Neural crest cell (in vitro differentiated cells): ENCODE measurements around the gene CHCHD4. TPM values are rescaled to one million over a fixed set of nuclear protein-coding genes. Genes with fewer than 3 reads are reported as not detected.
A peak's percentile ranks its signal among the peaks of the same experiment; 100 is the strongest.
"Not testable (repeated sequence)": the region's sequence is repeated elsewhere in the genome, so short reads cannot be mapped to it uniquely, and the experiment has no call there.

ENCODE experiments used
- DNase-seq: peaks from one replicate; pipeline ENCODE4 v3.0.0; 2021; ENCODE audit warnings: low read depth, mixed read lengths, low spot score
- H3K27ac Mint-ChIP-seq: one replicate; pipeline ENCODE4 v1.8.0; 2021; ENCODE audit warnings: mild to moderate bottlenecking, mixed read lengths; ENCODE audit not compliant: unreplicated experiment
- H3K27me3 Mint-ChIP-seq: 2 replicates; pipeline ENCODE4 v1.8.0; 2021; ENCODE audit warnings: low read depth, mild to moderate bottlenecking, mixed read lengths
- H3K36me3 Mint-ChIP-seq: 2 replicates; pipeline ENCODE4 v1.8.0; 2021; ENCODE audit warnings: low read depth, mild to moderate bottlenecking, mixed read lengths
- H3K4me1 Mint-ChIP-seq: 2 replicates; pipeline ENCODE4 v1.8.0; 2021; ENCODE audit warnings: mixed read lengths
- H3K4me3 Mint-ChIP-seq: one replicate; pipeline ENCODE4 v1.8.0; 2021; ENCODE audit warnings: mild to moderate bottlenecking, mixed read lengths
- H3K9me3 Mint-ChIP-seq: 2 replicates; pipeline ENCODE4 v1.8.0; 2021; ENCODE audit warnings: mixed read lengths
- CTCF ChIP-seq: fragments of 200-600 bp; sonication (generic); conservative IDR thresholded peaks from 2 replicates; pipeline ENCODE4 v1.5.0; 2021; ENCODE audit warnings: antibody characterized with exemption, mild to moderate bottlenecking
- total RNA-seq: library from RNA; stranded (reverse); gene quantifications from 2 replicates; pipeline ENCODE4 v1.2.1, GENCODE V29; 2021

The CHCHD4 gene
- total RNA-seq, 1 donor from 2014 or later, result 16.9 TPM

GRCh38 chr3:14119651-14120050 lies 5.0 kb downstream of the CHCHD4 start:
- Mint-ChIP-seq H3K9me3 (no peaks in the 10 kb centered on the region), H3K36me3 (peaks cover 3% of the 10 kb centered on the region), H3K4me3 (peak overlapping the region; percentile 10), H3K27me3 (no peaks in the 10 kb centered on the region), H3K27ac (no peak overlapping the region), H3K4me1 (peaks cover 21% of the 10 kb centered on the region)
- no peak for DNase-seq
- no peak for TF ChIP-seq CTCF

- Mint-ChIP-seq H3K4me1 (peaks cover 17% of the 10 kb centered on the region), H3K36me3 (peaks cover 3% of the 10 kb centered on the region), H3K27me3 (no peaks in the 10 kb centered on the region), H3K27ac (no peak overlapping the region), H3K9me3 (no peaks in the 10 kb centered on the region), H3K4me3 (no peak overlapping the region)
- DNase-seq, result no peak
- no peak for TF ChIP-seq CTCF
These were observed 6.0 kb downstream of the CHCHD4 start for GRCh38 chr3:14118400-14119381.

DNA sequence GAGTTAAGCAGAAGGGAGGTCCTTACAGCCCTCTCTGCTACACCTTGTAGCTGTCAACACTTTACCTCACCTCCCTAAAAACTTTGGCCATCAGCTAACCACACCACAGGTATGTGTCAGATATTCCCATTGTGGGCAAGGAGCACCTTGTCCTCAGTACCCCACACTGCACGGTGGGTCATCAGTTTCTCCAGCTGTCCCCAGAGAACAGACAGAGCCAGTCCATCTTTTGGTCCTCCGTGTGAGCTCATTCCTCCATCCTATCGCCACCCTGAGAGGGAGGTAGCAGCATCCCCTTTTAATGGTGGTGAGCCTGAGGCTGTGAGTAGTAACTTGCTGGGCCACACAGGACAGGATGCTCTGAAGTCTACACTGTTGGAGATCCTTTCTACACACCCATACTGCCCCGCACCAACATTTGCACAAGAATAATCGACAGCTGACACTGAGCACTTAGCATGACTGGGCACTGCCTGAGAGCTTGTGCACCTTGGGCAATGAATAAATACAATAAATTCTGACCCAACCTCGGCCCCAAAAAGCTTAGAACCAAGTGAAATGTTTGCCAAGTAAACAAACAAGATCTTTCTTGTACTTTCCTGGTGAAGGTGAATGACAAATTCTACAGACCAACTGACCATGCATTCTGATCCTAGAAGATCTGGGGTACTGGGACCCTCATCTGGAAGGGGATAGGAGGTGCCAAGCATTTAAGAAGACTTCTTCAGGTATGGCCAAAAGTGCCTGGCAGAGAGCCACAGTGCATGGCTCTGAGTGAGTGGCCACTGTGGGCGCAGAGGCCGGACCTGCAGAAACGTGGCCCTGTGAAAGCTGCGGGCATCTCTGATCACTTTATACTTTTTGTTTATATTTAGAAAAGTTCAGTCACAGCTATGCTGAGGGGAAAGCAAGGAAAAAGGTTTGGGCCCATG lies 6.9 kb downstream of the CHCHD4 start:
- no peaks in the 10 kb centered on the region for H3K27me3 Mint-ChIP-seq
- H3K4me1 Mint-ChIP-seq, result peaks cover 7% of the 10 kb centered on the region
- no peak overlapping the region for H3K27ac Mint-ChIP-seq
- no peak for TF ChIP-seq CTCF
- DNase-seq, result no peak
- H3K4me3 Mint-ChIP-seq, result no peak overlapping the region
- H3K9me3 Mint-ChIP-seq, result no peaks in the 10 kb centered on the region
- peaks cover 7% of the 10 kb centered on the region for H3K36me3 Mint-ChIP-seq

GRCh38 chr3:14113965-14114635 lies 10.6 kb downstream of the CHCHD4 start:
- Mint-ChIP-seq H3K9me3 (no peaks in the 10 kb centered on the region), H3K27me3 (no peaks in the 10 kb centered on the region), H3K36me3 (peaks cover 12% of the 10 kb centered on the region), H3K4me3 (no peak overlapping the region), H3K27ac (no peak overlapping the region), H3K4me1 (no peaks in the 10 kb centered on the region)
- peak; percentile 64 for TF ChIP-seq CTCF
- no peak for DNase-seq

- H3K36me3 Mint-ChIP-seq, result peaks cover 12% of the 10 kb centered on the region
- H3K27me3 Mint-ChIP-seq, result peaks cover 2% of the 10 kb centered on the region
- no peak for DNase-seq
- no peak overlapping the region for H3K4me3 Mint-ChIP-seq
- H3K9me3 Mint-ChIP-seq, result no peaks in the 10 kb centered on the region
- H3K4me1 Mint-ChIP-seq, result no peaks in the 10 kb centered on the region
- no peak for TF ChIP-seq CTCF
- no peak overlapping the region for H3K27ac Mint-ChIP-seq
These were observed 14.0 kb downstream of the CHCHD4 start for GRCh38 chr3:14110699-14111098.

DNA sequence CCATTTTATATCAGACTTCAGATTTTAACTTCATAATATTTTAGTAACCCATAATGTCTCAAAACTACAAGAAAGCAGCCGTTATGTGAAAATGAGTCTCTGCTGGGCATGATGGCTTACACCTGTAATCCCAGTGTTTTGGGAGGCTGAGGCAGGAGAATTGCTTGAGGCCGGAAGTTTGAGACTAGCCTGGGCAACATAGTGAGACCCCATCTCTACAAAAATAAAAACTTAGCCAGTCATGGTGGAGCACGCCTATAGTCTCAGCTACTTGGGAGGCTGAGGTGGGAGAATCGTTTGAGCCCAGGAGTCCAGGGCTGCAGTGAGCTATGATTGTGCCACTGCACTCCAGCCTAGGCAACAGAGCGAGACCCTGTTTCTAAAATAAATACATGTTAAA lies 14.8 kb downstream of the CHCHD4 start:
- not testable (repeated sequence) for H3K9me3 Mint-ChIP-seq, H3K27ac Mint-ChIP-seq, DNase-seq, H3K27me3 Mint-ChIP-seq, H3K4me1 Mint-ChIP-seq, H3K4me3 Mint-ChIP-seq
- H3K36me3 Mint-ChIP-seq, result peaks cover 12% of the 10 kb centered on the region
